NB4 (cell line): ENCODE results near the gene EIF4B.
"Not testable (repeated sequence)": the region's sequence is repeated elsewhere in the genome, so short reads cannot be mapped to it uniquely, and the experiment has no call there.

Experiments
- DNase-seq: peaks from one replicate; pipeline ENCODE4 v3.0.0; 2010; ENCODE audit warnings: low read depth
- H3K4me3 ChIP-seq: one replicate; pipeline ENCODE4 v1.5.1; 2011; ENCODE audit warnings: mild to moderate bottlenecking, low read depth, low read length, moderate library complexity
- CTCF ChIP-seq: IDR thresholded peaks from one replicate; pipeline ENCODE4 v1.5.1; 2012; ENCODE audit warnings: low read depth, low read length
- MAX ChIP-seq: IDR thresholded peaks from 2 replicates; pipeline ENCODE4 v1.6.1; 2011; ENCODE audit warnings: low read depth, low read length
- MYC ChIP-seq: IDR thresholded peaks from 2 replicates; pipeline ENCODE4 v1.6.1; 2011; ENCODE audit warnings: low read depth, low read length
- POLR2A ChIP-seq: IDR thresholded peaks from 2 replicates; pipeline ENCODE4 v1.6.1; 2011; ENCODE audit warnings: mild to moderate bottlenecking; ENCODE audit not compliant: insufficient read length; ENCODE audit errors: extremely low read depth

Gene EIF4B

GRCh38 chr12:52980096-52980649, 26.1 kb upstream of the EIF4B start:
- TF ChIP-seq CTCF (no peak), MYC (no peak), POLR2A (no peak), MAX (no peak)
- no peak for DNase-seq
- no peak overlapping the region for H3K4me3 ChIP-seq

- DNase-seq: peak; percentile 92
- TF ChIP-seq MAX (peak; percentile 64), POLR2A (no peak), MYC (peak; percentile 63), CTCF (peak; percentile 99)
- H3K4me3 ChIP-seq: no peak overlapping the region
Observed at GRCh38 chr12:52980650-52981423, 25.4 kb upstream of the EIF4B start.

- peak; percentile 43 for DNase-seq
- H3K4me3 ChIP-seq: no peak overlapping the region
- no peak for TF ChIP-seq MYC
- peak; percentile 20 for TF ChIP-seq CTCF
- TF ChIP-seq POLR2A: no peak
- no peak for TF ChIP-seq MAX
Observed at GRCh38 chr12:52984136-52984535, 22.1 kb upstream of the EIF4B start.

- no peak for TF ChIP-seq MAX
- TF ChIP-seq CTCF: no peak
- H3K4me3 ChIP-seq: no peak overlapping the region
- DNase-seq: no peak
Observed at GRCh38 chr12:52988898-52989297, 17.4 kb upstream of the EIF4B start.

- TF ChIP-seq POLR2A: no peak
- H3K4me3 ChIP-seq: no peak overlapping the region
- no peak for DNase-seq
Observed at GRCh38 chr12:52990206-52990605, 16.1 kb upstream of the EIF4B start.

GRCh38 chr12:52992240-52992639, 14.0 kb upstream of the EIF4B start:
- DNase-seq, H3K4me3 ChIP-seq: not testable (repeated sequence)
